ENCODE results near the gene RERE. TPM values are rescaled to one million over a fixed set of nuclear protein-coding genes. Genes with fewer than 3 reads are reported as not detected.
A peak's percentile ranks its signal among the peaks of the same experiment; 100 is the strongest.

The RERE gene
- total RNA-seq, 1 experiment from 2014 or later: 217 TPM

- TF ChIP-seq CTCF (IDR thresholded peaks at IDR 0.05) (no peak), TCF7L2 (IDR thresholded peaks at IDR 0.05; ENCODE audit: low read depth, low read length) (no peak), POLR2AphosphoS5 (IDR thresholded peaks at IDR 0.05; ENCODE audit: low read depth, low read length) (no peak), SIN3A (IDR thresholded peaks at IDR 0.05; ENCODE audit: borderline replicate concordance, insufficient read depth, low read depth, low read length) (no peak), REST (IDR thresholded peaks at IDR 0.05; ENCODE audit: insufficient read depth in 1 of 2, low read depth in 2 of 2, low read length in 1 of 2) (no peak)
- ChIA-PET CTCF (no interaction called here), POLR2A (no interaction called here)
These were observed 389.9 kb downstream of the RERE start for GRCh38 chr1:8427493-8427892.

GRCh38 chr1:8426996-8427395 lies 390.4 kb downstream of the RERE start:
- CTCF ChIA-PET: no interaction called here
- in situ Hi-C loops (cut with HindIII; ENCODE audit: low pct_unique_long_range_greater_than_20kb, low sequenced_read_pairs): no loop called here

More at GRCh38 chr1:8427493-8427892, 389.9 kb downstream of the RERE start:
- intact Hi-C loops (cut with micrococcal nuclease; ENCODE audit: unreplicated experiment) (no loop called here), in situ Hi-C loops (cut with HindIII; ENCODE audit: low pct_unique_long_range_greater_than_20kb, low sequenced_read_pairs) (no loop called here)
- Histone ChIP-seq H3K9me3 (ENCODE audit: control insufficient read depth, insufficient read depth, low read depth, low read length) (no peaks in the 10 kb centered on the region), H3K4me1 (ENCODE audit: control insufficient read depth, insufficient read depth, low read length) (peaks cover 19% of the 10 kb centered on the region), H3K4me3 (ENCODE audit: low read depth in 2 of 2, low read length in 2 of 2) (no peak overlapping the region), H3K27ac (ENCODE audit: low read length) (no peak overlapping the region), H3K27me3 (ENCODE audit: control insufficient read depth, insufficient read depth, low read length) (no peaks in the 10 kb centered on the region), H3K36me3 (ENCODE audit: control insufficient read depth, insufficient read depth, low read length) (no peaks in the 10 kb centered on the region)
- DNase-seq (ENCODE audit: low read depth, low spot score) (no peak), ATAC-seq (no peak)
- no TSS peak for BruUV-seq (replicated peaks)

More at GRCh38 chr1:8426996-8427395, 390.4 kb downstream of the RERE start:
- intact Hi-C loops (cut with micrococcal nuclease; ENCODE audit: unreplicated experiment): no loop called here
- DNase-seq (ENCODE audit: low read depth, low spot score) (no peak), ATAC-seq (no peak)
- POLR2A ChIA-PET: no interaction called here
- TF ChIP-seq CTCF (IDR thresholded peaks at IDR 0.05) (no peak), POLR2AphosphoS5 (IDR thresholded peaks at IDR 0.05; ENCODE audit: low read depth, low read length) (no peak), REST (IDR thresholded peaks at IDR 0.05; ENCODE audit: insufficient read depth in 1 of 2, low read depth in 2 of 2, low read length in 1 of 2) (no peak), TCF7L2 (IDR thresholded peaks at IDR 0.05; ENCODE audit: low read depth, low read length) (no peak), SIN3A (IDR thresholded peaks at IDR 0.05; ENCODE audit: borderline replicate concordance, insufficient read depth, low read depth, low read length) (no peak)
- no peak overlapping the region for H3K4me3 ChIP-seq (ENCODE audit: low read depth in 2 of 2, low read length in 2 of 2)
- 0 out of 2 replicates have a peak, but pooled peaks cover 1% of the 10 kb centered on the region for H3K36me3 ChIP-seq (ENCODE audit: control insufficient read depth, insufficient read depth, low read length)
- 0 out of 2 replicates have a peak overlapping the region, but pooled peaks have one; percentile 15 for H3K27ac ChIP-seq (ENCODE audit: low read length)
- no peaks in the 10 kb centered on the region for H3K9me3 ChIP-seq (ENCODE audit: control insufficient read depth, insufficient read depth, low read depth, low read length)
- peaks cover 20% of the 10 kb centered on the region for H3K4me1 ChIP-seq (ENCODE audit: control insufficient read depth, insufficient read depth, low read length)
- no TSS peak for BruUV-seq (replicated peaks)
- H3K27me3 ChIP-seq (ENCODE audit: control insufficient read depth, insufficient read depth, low read length): no peaks in the 10 kb centered on the region

Data from Panc1 (cell line).